ENCODE results near the gene CHL1. TPM values are rescaled to one million over a fixed set of nuclear protein-coding genes. Genes with fewer than 3 reads are reported as not detected.

Gene CHL1
- total RNA-seq, 1 donor from 2014 or later = 0.44 TPM

DNA sequence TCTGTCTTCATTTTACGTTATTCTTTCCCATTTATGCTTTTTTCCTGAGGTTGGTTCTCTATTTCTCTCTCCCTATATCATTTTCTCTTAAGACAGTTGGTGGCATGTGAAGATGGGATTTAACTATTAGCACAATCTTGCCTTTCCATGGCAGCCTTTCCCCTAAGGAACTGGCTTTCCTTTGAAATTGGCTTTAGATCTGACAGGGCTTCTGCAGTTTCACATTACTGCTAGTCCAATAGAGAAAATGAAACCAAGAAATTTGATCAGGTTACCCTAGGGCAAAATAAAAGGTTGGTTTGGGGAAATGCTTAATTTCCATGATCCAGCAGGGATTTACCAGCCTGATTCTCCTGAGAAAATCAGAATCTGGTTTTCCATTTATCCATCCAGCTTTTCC, 22.7 kb upstream of the CHL1 start:
- H3K4me1 Mint-ChIP-seq = no peaks in the 10 kb centered on the region
- no peak for TF ChIP-seq CTCF (conservative IDR thresholded peaks at IDR 0.05)

GRCh38 chr3:184976-185375, 11.6 kb upstream of the CHL1 start:
- no peaks in the 10 kb centered on the region for H3K4me1 Mint-ChIP-seq
- no peaks in the 10 kb centered on the region for H3K36me3 Mint-ChIP-seq (ENCODE audit: low read depth)
- H3K27ac Mint-ChIP-seq (ENCODE audit: unreplicated experiment) = no peak overlapping the region
- TF ChIP-seq CTCF (conservative IDR thresholded peaks at IDR 0.05) = no peak
- peaks cover 7% of the 10 kb centered on the region for H3K9me3 Mint-ChIP-seq
- peaks cover 9% of the 10 kb centered on the region for H3K27me3 Mint-ChIP-seq (ENCODE audit: low read depth)
- H3K4me3 Mint-ChIP-seq = no peak overlapping the region
- DNase-seq (ENCODE audit: low read depth, low spot score) = no peak

More for the DNA sequence above, 22.7 kb upstream of the CHL1 start:
- H3K4me3 Mint-ChIP-seq = no peak overlapping the region
- H3K27ac Mint-ChIP-seq (ENCODE audit: unreplicated experiment) = no peak overlapping the region
- H3K27me3 Mint-ChIP-seq (ENCODE audit: low read depth) = peaks cover 18% of the 10 kb centered on the region
- H3K9me3 Mint-ChIP-seq = no peaks in the 10 kb centered on the region
- DNase-seq (ENCODE audit: low read depth, low spot score) = no peak
- H3K36me3 Mint-ChIP-seq (ENCODE audit: low read depth) = no peaks in the 10 kb centered on the region

GRCh38 chr3:192215-192929, 4.2 kb upstream of the CHL1 start:
- DNase-seq (ENCODE audit: low read depth, low spot score) = no peak
- Mint-ChIP-seq H3K4me3 (no peak overlapping the region), H3K4me1 (peaks cover 6% of the 10 kb centered on the region), H3K36me3 (ENCODE audit: low read depth) (no peaks in the 10 kb centered on the region), H3K9me3 (peaks cover 3% of the 10 kb centered on the region), H3K27ac (ENCODE audit: unreplicated experiment) (no peak overlapping the region), H3K27me3 (ENCODE audit: low read depth) (peaks cover 55% of the 10 kb centered on the region)
- TF ChIP-seq CTCF (conservative IDR thresholded peaks at IDR 0.05) = no peak

DNA sequence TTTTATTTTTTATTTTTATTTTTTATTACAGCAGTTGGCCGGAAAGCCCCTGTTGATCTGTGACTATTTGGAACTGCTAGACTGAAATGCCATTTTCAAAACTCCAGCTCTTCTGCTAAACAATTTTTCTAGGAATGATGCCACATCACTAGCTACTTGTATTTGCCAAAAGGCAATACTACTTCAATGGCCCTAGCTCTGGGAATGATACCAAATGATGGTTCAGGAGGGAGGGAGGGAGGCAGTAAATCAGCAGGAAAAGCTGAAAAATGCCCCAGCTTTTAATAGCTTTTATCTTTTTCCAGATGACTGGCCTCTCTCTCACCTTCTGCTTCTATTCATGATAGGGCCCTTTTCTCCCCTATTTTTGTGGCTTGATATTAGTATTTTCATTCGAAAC, 2.6 kb upstream of the CHL1 start:
- DNase-seq (ENCODE audit: low read depth, low spot score) = no peak
- H3K27ac Mint-ChIP-seq (ENCODE audit: unreplicated experiment) = no peak overlapping the region
- no peak for TF ChIP-seq CTCF (conservative IDR thresholded peaks at IDR 0.05)
- H3K27me3 Mint-ChIP-seq (ENCODE audit: low read depth) = peaks cover 66% of the 10 kb centered on the region
- H3K36me3 Mint-ChIP-seq (ENCODE audit: low read depth) = no peaks in the 10 kb centered on the region
- no peaks in the 10 kb centered on the region for H3K9me3 Mint-ChIP-seq
- H3K4me1 Mint-ChIP-seq = peaks cover 6% of the 10 kb centered on the region
- H3K4me3 Mint-ChIP-seq = no peak overlapping the region

DNA sequence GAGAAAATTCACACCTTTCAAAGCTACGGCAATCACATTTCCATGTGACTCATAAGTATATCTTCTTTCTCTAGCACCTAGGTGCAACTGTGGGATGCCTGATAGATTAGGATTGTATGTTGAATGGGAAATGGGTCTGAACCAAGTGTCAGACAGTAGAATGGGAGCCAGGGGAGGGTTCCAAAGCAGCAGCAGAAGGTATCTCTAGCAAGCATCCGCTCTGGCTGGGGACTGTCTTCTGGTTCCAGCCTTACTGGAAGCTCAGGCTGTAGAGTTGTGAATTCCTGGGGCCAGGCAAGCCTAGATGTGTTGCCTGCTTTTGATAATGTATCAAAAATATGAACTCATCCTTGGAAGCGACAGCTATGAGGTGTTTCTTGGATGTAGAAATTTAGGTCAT, 2.1 kb upstream of the CHL1 start:
- no peaks in the 10 kb centered on the region for H3K9me3 Mint-ChIP-seq
- no peak overlapping the region for H3K4me3 Mint-ChIP-seq
- DNase-seq (ENCODE audit: low read depth, low spot score) = no peak
- peaks cover 69% of the 10 kb centered on the region for H3K27me3 Mint-ChIP-seq (ENCODE audit: low read depth)
- no peak for TF ChIP-seq CTCF (conservative IDR thresholded peaks at IDR 0.05)
- H3K36me3 Mint-ChIP-seq (ENCODE audit: low read depth) = no peaks in the 10 kb centered on the region
- H3K4me1 Mint-ChIP-seq = peaks cover 6% of the 10 kb centered on the region
- H3K27ac Mint-ChIP-seq (ENCODE audit: unreplicated experiment) = no peak overlapping the region

Data from neural crest cell (in vitro differentiated cells).